Astrocyte (in vitro differentiated cells and primary cell): Measurements from ENCODE around the gene HSPB2.

Source experiments
- CTCF ChIP-seq: IDR thresholded peaks from 2 replicates; pipeline ENCODE4 v1.5.1; 2011; ENCODE audit warnings: low read depth, mild to moderate bottlenecking, inconsistent platforms, low read length, moderate library complexity; ENCODE audit not compliant: insufficient read depth
- EZH2 ChIP-seq: IDR thresholded peaks from 2 replicates; pipeline ENCODE4 v1.6.1; 2012; ENCODE audit warnings: mild to moderate bottlenecking, low read length, inconsistent platforms; ENCODE audit not compliant: insufficient read depth

- TF ChIP-seq CTCF (no peak), EZH2 (no peak)
Measured at GRCh38 chr11:111932611-111932950, 20.0 kb downstream of the HSPB2 start.
